GM18870 (cell line): ENCODE results near the gene RNASEH1.

Experiments
- ATAC-seq: cut with Tn5 transposase; IDR thresholded peaks from one replicate; pipeline ENCODE4 v1.9.1; 2021; ENCODE audit warnings: moderate library complexity; ENCODE audit not compliant: unreplicated experiment

RNASEH1 gene

DNA sequence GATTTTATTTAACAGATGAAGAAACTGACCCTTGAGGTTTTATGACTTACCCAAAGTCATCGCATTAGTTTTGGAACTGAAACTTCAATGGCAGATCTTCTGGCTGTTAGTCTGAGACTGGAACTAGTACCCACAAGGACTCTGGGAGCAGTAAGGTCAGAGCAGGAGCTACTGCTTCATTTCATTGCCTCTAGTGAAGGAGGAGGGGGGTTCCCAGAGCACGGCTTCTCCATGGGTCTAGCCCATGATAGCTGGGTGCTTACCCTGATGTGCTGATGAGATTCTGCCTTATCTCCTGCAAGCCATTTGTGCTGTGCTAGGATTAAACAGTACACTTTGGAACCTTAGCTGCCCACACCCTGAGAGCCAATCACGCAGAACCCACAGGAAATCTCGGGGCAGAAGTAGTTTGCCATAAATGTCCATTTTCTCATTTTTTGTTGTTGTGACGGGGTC is 5.4 kb upstream of the RNASEH1 start:
- peak; percentile 66 for ATAC-seq

GRCh38 chr2:3557639-3558204 is 411 bp downstream of the RNASEH1 start:
- peak; percentile 26 for ATAC-seq

- no peak for ATAC-seq
These were observed 4.2 kb downstream of the RNASEH1 start for GRCh38 chr2:3553946-3554345.

GRCh38 chr2:3547915-3548314 is 10.2 kb downstream of the RNASEH1 start:
- ATAC-seq, result no peak

- no peak for ATAC-seq
These were observed 12.2 kb downstream of the RNASEH1 start for GRCh38 chr2:3545788-3546478.

DNA sequence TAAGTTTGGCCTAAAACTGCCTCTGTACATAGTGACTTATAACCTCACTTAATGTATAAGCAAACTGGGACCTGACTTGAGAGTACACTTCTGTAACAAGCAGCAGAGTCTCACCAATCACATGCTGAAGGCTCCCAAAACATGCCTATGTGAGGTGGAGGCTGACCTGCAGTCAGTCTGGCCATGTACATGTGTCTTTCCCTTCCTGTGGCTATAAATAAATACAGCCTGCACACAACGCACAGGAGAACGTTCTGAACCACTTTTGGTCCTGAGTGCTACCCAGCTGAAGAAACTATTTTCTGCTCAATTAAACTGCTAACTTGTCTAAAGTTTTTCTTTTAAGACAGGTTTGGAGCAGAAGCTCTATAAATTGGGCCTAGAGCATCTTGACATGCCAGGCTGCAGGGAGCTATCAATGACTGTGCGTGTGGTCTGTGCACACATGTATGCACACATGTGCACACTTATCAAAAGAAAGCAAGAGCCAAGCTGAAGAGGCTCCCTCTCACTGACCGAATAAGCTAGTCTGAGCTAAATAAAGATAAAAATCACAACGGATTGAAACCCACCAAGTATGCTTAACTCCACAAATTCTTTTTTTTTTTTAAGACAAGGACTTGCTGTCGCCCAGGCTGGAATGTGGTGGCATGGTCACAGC is 15.0 kb downstream of the RNASEH1 start:
- ATAC-seq, result no peak

DNA sequence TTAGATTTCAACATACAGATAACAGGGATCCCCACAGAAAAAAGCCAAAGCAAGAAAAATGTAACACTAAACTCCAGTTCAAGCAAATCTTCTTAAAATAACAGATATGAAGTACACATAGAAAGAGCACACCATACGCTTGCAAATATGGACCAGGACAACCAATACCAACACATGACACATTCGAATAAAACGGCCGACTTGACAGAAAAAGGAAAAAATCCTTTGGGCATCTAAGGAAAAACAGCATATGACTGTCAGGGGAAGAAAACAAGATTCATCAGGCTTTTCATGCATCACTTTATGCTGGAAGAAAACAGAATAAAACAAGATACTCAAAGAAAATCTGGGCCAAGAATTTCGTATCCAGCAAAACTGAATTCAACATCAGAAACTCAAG is 16.0 kb downstream of the RNASEH1 start:
- no peak for ATAC-seq

GRCh38 chr2:3539836-3540235 is 18.3 kb downstream of the RNASEH1 start:
- no peak for ATAC-seq

GRCh38 chr2:3536682-3537632 is 21.2 kb downstream of the RNASEH1 start:
- ATAC-seq, result no peak

- ATAC-seq, result no peak
These were observed 22.1 kb downstream of the RNASEH1 start for GRCh38 chr2:3535794-3536681.

DNA sequence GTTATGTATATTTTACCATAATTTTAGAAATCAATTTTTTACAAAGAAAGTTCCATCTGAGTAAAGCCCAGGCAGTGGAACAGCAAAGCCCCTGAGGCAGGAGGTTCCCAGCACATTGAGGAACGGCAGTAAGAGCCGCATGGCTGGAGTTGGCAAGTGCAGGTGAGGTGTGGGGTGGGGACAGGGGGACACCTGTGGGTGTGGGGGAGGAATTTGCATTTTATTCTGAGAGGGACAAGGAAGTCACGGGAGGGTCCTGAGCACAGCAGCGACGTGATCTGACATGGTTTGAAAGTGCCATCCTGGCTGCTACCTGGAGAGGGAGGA is 22.7 kb downstream of the RNASEH1 start:
- ATAC-seq, result no peak

DNA sequence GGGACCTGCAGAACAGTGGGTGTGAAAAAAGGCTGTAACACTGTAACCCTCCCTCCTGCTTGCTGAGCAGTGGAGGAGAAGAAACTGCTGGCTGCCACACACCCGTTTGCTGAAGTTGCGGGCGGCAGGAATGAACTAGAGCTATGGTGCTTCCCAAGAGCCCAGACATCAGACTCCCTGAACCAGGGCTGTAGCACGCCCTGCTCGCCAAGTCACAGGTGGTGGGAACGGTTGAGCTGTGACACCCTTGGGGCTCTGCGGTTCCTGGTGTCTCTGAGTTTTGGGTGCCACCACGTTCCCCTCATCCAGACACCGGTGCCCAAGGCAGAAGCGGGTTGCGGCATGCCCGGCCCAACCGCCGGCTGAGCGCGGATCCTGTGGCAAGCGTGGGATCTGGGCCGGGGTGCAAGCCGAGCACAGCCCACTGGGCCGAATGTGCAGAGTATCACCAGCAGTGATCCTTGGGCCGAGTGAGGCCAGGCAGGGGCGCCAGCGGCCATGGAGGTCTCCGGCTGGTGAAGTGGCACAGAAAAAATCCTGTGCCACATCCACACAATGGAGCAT is 23.8 kb downstream of the RNASEH1 start:
- ATAC-seq, result no peak

- no peak for ATAC-seq
These were observed 24.3 kb downstream of the RNASEH1 start for GRCh38 chr2:3533836-3534235.

DNA sequence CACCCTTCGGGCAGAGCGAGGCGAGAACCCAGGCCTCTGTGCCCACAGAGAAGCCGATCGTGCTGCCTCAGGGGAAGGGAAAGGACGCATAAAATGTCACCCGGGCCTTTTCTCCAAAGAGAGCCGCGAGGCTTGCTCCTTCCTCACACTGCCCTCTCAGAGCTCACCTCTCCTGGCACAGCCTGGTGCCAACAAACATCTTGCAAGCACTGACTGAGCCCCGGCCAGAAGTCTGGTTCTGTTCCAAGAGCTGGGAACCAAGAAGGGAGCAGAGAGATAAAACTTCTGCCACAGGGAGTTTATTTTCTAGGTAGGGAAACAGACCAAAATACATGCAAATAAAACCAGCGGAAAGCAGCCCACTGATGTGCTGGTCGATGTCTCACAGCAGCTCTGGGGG is 25.2 kb downstream of the RNASEH1 start:
- no peak for ATAC-seq

DNA sequence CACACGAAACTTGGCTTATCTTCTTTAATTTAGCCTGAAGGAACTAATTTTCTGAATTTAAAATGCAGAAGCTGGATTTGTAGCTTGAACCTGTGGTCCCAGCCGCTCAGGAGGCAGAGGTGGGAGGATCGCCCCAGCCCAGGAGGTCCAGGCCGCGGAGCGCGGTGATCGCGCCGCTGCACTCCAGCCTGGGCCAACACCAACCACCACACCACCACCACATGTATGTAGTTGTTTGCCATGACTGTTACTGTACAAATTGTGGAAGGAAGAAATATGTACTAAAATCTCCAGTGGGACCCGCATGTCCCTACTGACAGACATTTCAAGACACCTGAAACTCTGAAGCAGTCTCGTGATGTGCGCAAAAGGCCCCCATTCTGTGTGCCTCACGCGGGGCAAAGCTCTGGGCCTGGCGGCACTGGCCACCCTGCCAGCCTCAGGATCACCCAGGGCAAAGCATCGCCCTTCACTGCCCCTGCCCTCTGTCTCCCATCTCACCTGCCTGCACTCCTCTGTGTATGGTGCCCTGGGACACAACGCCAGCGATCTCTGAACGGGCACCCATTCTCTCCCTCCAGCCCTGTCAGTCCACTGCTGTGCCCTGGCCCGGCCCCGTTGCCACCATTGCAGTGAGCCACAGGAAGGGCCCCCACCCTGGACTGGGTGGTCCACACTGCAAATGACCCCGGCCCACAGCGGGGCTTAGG is 28.7 kb downstream of the RNASEH1 start:
- ATAC-seq, result no peak

- no peak for ATAC-seq
These were observed 30.0 kb downstream of the RNASEH1 start for GRCh38 chr2:3527886-3528785.

- no peak for ATAC-seq
These were observed 31.3 kb downstream of the RNASEH1 start for GRCh38 chr2:3526871-3527270.

DNA sequence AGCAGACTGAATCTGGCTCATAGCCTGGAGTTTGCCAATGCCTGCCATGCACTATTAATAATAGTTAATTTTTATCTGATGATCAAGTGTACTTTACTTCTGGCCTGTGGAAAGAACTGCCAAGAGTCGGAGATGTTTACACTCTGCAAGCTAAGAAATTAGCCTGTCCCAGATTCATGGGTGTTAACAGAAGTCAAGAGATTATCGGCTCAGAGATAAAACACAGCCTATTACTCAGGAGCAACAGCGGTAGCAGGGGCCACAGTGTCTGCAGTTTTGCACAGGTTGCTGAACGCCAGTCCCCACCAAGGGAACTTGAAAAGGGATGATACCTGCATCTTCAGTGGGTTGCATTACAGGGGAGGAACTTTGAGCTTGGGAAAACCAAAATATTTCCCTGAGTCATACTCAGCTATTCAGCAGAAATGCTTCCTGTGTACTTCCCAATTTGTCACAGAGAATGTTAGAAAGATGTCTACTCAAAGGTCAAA is 34.5 kb downstream of the RNASEH1 start:
- ATAC-seq, result no peak
